EH (cell line): ENCODE results near the gene SYT3.

ENCODE experiments used
- DNase-seq: peaks from one replicate; pipeline ENCODE4 v3.0.0-alpha.2; 2015; ENCODE audit warnings: low read depth

The SYT3 gene

GRCh38 chr19:50661766-50662650, 22.3 kb upstream of the SYT3 start:
- DNase-seq, result no peak

GRCh38 chr19:50661023-50661422, 21.3 kb upstream of the SYT3 start:
- no peak for DNase-seq

- DNase-seq, result no peak
Observed at GRCh38 chr19:50660088-50660366, 20.3 kb upstream of the SYT3 start.

- no peak for DNase-seq
Observed at GRCh38 chr19:50659318-50660087, 19.8 kb upstream of the SYT3 start.

- DNase-seq, result peak; percentile 79
Observed at GRCh38 chr19:50658441-50659317, 19.0 kb upstream of the SYT3 start.

- peak; percentile 100 for DNase-seq
Observed at GRCh38 chr19:50657712-50658440, 18.2 kb upstream of the SYT3 start.

GRCh38 chr19:50657222-50657669, 17.6 kb upstream of the SYT3 start:
- no peak for DNase-seq

GRCh38 chr19:50654882-50655281, 15.2 kb upstream of the SYT3 start:
- DNase-seq, result no peak

- no peak for DNase-seq
Observed at GRCh38 chr19:50652722-50653121, 13.0 kb upstream of the SYT3 start.

- DNase-seq, result no peak
Observed at GRCh38 chr19:50651174-50651573, 11.5 kb upstream of the SYT3 start.

GRCh38 chr19:50649433-50650391, 10.0 kb upstream of the SYT3 start, which contains the start of gene C19orf81:
Gene C19orf81, plus strand, starts transcription at chr19:50649445. Its CDS starts 0 bp downstream, at chr19:50649445.
- peak; percentile 49 for DNase-seq

GRCh38 chr19:50648659-50649058, 9.0 kb upstream of the SYT3 start:
- no peak for DNase-seq

- DNase-seq, result no peak
Observed at GRCh38 chr19:50647879-50648615, 8.4 kb upstream of the SYT3 start.

GRCh38 chr19:50646074-50646807, 6.6 kb upstream of the SYT3 start:
- peak; percentile 81 for DNase-seq

- no peak for DNase-seq
Observed at GRCh38 chr19:50645107-50645506, 5.4 kb upstream of the SYT3 start.

GRCh38 chr19:50644315-50644915, 4.7 kb upstream of the SYT3 start:
- DNase-seq, result no peak

- DNase-seq, result no peak
Observed at GRCh38 chr19:50640368-50640767, 687 bp upstream of the SYT3 start.

- DNase-seq, result no peak
Observed at GRCh38 chr19:50638600-50638999, 1.1 kb downstream of the SYT3 start.
